B cell (primary cell): ENCODE measurements around the gene PDPK1. TPM values are rescaled to one million over a fixed set of nuclear protein-coding genes. Genes with fewer than 3 reads are reported as not detected.
"Not testable (repeated sequence)": the region's sequence is repeated elsewhere in the genome, so short reads cannot be mapped to it uniquely, and the experiment has no call there.

Experiments used
- ATAC-seq: fragments of 200-7000 bp; cut with Tn5 transposase; one replicate; pipeline ENCODE4 v1.10.0; 2021; ENCODE audit warnings: low read depth, mild to moderate bottlenecking, moderate number of reproducible peaks, moderate library complexity
- CTCF ChIA-PET: fragments of 350-600 bp; sonication (Branson Sonifier 250); formaldehyde crosslinking; loops from one replicate; lab custom pipeline; 2021; ENCODE audit warnings: antibody characterized with exemption, inconsistent platforms; lab: Charles Lee
- POLR2A ChIA-PET: fragments of 350-600 bp; sonication (Branson Sonifier 250); formaldehyde crosslinking; loops from one replicate; lab custom pipeline; 2021; ENCODE audit warnings: antibody characterized with exemption; lab: Charles Lee
- DNase-seq: peaks from one replicate; pipeline ENCODE4 v3.0.0; 2013
- H2AFZ ChIP-seq: 2 replicates; pipeline ENCODE4 v1.6.1; 2012; ENCODE audit warnings: mild to moderate bottlenecking, low read depth, low read length; ENCODE audit not compliant: insufficient read depth, poor library complexity, severe bottlenecking
- H3K27ac ChIP-seq, 2 donors: 1 replicate in 1 of 2; 2 replicates in 1 of 2; pipeline ENCODE4 v1.5.1; 2012 to 2013; ENCODE audit warnings: low read length in 2 of 2, mild to moderate bottlenecking in 2 of 2, moderate library complexity in 1 of 2
- H3K27me3 ChIP-seq, 4 experiments: fragments of 200-600 bp in 1 of 4; sonication (generic) in 1 of 4; replicated peaks in 1 of 4; 1 replicate in 2 of 4; 2 replicates in 2 of 4; pipeline versions ENCODE4 v1.6.1 to v1.7.0; 2013 to 2016; ENCODE audit warnings: low read length in 3 of 4, mild to moderate bottlenecking in 2 of 4, mixed read lengths in 1 of 4, moderate library complexity in 1 of 4; ENCODE audit not compliant: insufficient read depth in 4 of 4, control insufficient read depth in 3 of 4; ENCODE audit errors: control extremely low read depth in 1 of 4
- H3K36me3 ChIP-seq, 2 experiments: replicated peaks in 1 of 2; 1 replicate in 1 of 2; 2 replicates in 1 of 2; pipeline versions ENCODE4 v1.6.1 to v1.7.1; 2013; ENCODE audit warnings: low read length in 1 of 2; ENCODE audit not compliant: insufficient read depth in 2 of 2, control insufficient read depth in 1 of 2; ENCODE audit errors: control extremely low read depth in 1 of 2, extremely low read depth in 1 of 2
- H3K4me1 ChIP-seq, 2 donors: fragments of 200-600 bp in 1 of 2; sonication (generic) in 1 of 2; 1 replicate in 1 of 2; 2 replicates in 1 of 2; pipeline versions ENCODE4 v1.5.1 to v1.6.1; 2013 to 2017; ENCODE audit warnings: low read length in 2 of 2; ENCODE audit not compliant: control insufficient read depth in 2 of 2, insufficient read depth in 2 of 2
- H3K4me2 ChIP-seq: replicated peaks from 2 replicates; pipeline ENCODE3; 2012; ENCODE audit warnings: mild to moderate bottlenecking, low read depth, low read length; ENCODE audit not compliant: poor library complexity, severe bottlenecking
- H3K4me3 ChIP-seq, 5 experiments: fragments of 200-600 bp in 1 of 5; sonication (generic) in 1 of 5; 1 replicate in 3 of 5; 2 replicates in 2 of 5; pipeline versions ENCODE4 v1.5.1 to v1.7.0; 2011 to 2016; ENCODE audit warnings: low read length in 4 of 5, mild to moderate bottlenecking in 4 of 5, low read depth in 2 of 5, control low read depth in 1 of 5, moderate library complexity in 1 of 5; ENCODE audit not compliant: insufficient read depth in 1 of 5; ENCODE audit errors: control extremely low read depth in 1 of 5, extremely low read depth in 1 of 5
- H3K79me2 ChIP-seq: fragments of 200-600 bp; sonication (generic); one replicate; pipeline ENCODE4 v1.6.0; 2016; ENCODE audit warnings: low read length; ENCODE audit not compliant: control insufficient read depth, insufficient read depth
- H3K9ac ChIP-seq: fragments of 200-600 bp; sonication (generic); 2 replicates; pipeline ENCODE4 v1.6.1; 2017; ENCODE audit warnings: mild to moderate bottlenecking, low read length, moderate library complexity
- H3K9me3 ChIP-seq, 3 donors: one replicate each; pipeline versions ENCODE4 v1.6.1 to v1.7.1; 2013; ENCODE audit warnings: low read length in 2 of 3; ENCODE audit not compliant: control insufficient read depth in 2 of 3, insufficient read depth in 1 of 3; ENCODE audit errors: control extremely low read depth in 1 of 3
- H4K20me1 ChIP-seq: 2 replicates; pipeline ENCODE4 v1.6.0; 2012; ENCODE audit warnings: mild to moderate bottlenecking, low read length; ENCODE audit not compliant: insufficient read depth, control insufficient read depth, poor library complexity, severe bottlenecking
- H3K27ac Mint-ChIP-seq: one replicate; pipeline ENCODE4 v1.8.0; 2021; ENCODE audit warnings: mixed read lengths
- H3K27me3 Mint-ChIP-seq: one replicate; pipeline ENCODE4 v1.8.0; 2021; ENCODE audit warnings: mixed read lengths
- H3K4me1 Mint-ChIP-seq: one replicate; pipeline ENCODE4 v1.8.0; 2021; ENCODE audit warnings: mixed read lengths
- H3K4me3 Mint-ChIP-seq: one replicate; pipeline ENCODE4 v1.8.0; 2021; ENCODE audit warnings: mixed read lengths
- H3K9me3 Mint-ChIP-seq: one replicate; pipeline ENCODE4 v1.8.0; 2022; ENCODE audit warnings: mixed read lengths; ENCODE audit not compliant: insufficient read depth
- WGBS: methylation state at CpG from one replicate; pipeline ENCODE4 v1.1.5; 2013; ENCODE audit warnings: missing lambda C conversion rate; ENCODE audit not compliant: insufficient coverage; 5-methylcytosine and 5-hydroxymethylcytosine counted together
- intact Hi-C: fragments of 100-400 bp; cut with micrococcal nuclease; formaldehyde crosslinking; loops from one replicate; pipeline ENCODE4 v1.10.0; 2022
- polyA plus RNA-seq: library from polyadenylated mRNA; depleted of rRNA; stranded (reverse); fragments of >200 nt; gene quantifications from 2 replicates; pipeline ENCODE4 v1.2.3, GENCODE V29; 2012
- total RNA-seq, 2 donors: library from RNA; stranded (reverse); fragments of 120-200 nt in 1 of 2; gene quantifications; 1 replicate in 1 of 2; 2 replicates in 1 of 2; pipeline versions ENCODE4 v1.2.3 to v1.2.4, GENCODE V29; 2013 to 2022

Gene PDPK1
- total and polyA plus RNA-seq, 2 donors (not counting 1 experiment from before 2014, with no cell fraction given) = 32.5 to 84.1 TPM

GRCh38 chr16:2543771-2544170, 6.0 kb downstream of the PDPK1 start:
- H3K4me2 ChIP-seq, H3K9ac ChIP-seq, DNase-seq, H3K4me3 ChIP-seq, H3K27me3 Mint-ChIP-seq, CTCF ChIA-PET, H3K9me3 Mint-ChIP-seq, H3K36me3 ChIP-seq, H3K9me3 ChIP-seq, H3K4me3 Mint-ChIP-seq, H3K27me3 ChIP-seq, H2AFZ ChIP-seq, H3K27ac ChIP-seq, ATAC-seq, intact Hi-C loops: not testable (repeated sequence)
- peaks cover 27 to 28% of the 10 kb centered on the region in 2 donors for H3K4me1 ChIP-seq
- no CpG with 5 or more reads among the region's 14 CpGs for WGBS
- Mint-ChIP-seq H3K27ac (peak overlapping the region; percentile 50), H3K4me1 (peaks cover 32% of the 10 kb centered on the region)
- POLR2A ChIA-PET = interaction anchor here (0.7 kb wide), 1 partner anchor 580 kb away, joined by 4 read pairs; no protein-coding TSS in a partner anchor
- H4K20me1 ChIP-seq = peaks cover 57% of the 10 kb centered on the region
- peaks cover 52% of the 10 kb centered on the region for H3K79me2 ChIP-seq

- H3K9me3 Mint-ChIP-seq, H3K27me3 Mint-ChIP-seq, H3K27me3 ChIP-seq, H3K36me3 ChIP-seq, POLR2A ChIA-PET, H3K4me1 Mint-ChIP-seq, H3K9me3 ChIP-seq, H3K4me2 ChIP-seq, H3K4me1 ChIP-seq, H3K4me3 ChIP-seq, H3K4me3 Mint-ChIP-seq, H2AFZ ChIP-seq, CTCF ChIA-PET, ATAC-seq, DNase-seq, H3K27ac Mint-ChIP-seq, intact Hi-C loops, H3K27ac ChIP-seq, H3K9ac ChIP-seq: not testable (repeated sequence)
- WGBS = no CpG with 5 or more reads among the region's 14 CpGs
- peaks cover 20% of the 10 kb centered on the region for H4K20me1 ChIP-seq
- H3K79me2 ChIP-seq = peaks cover 21% of the 10 kb centered on the region
Observed at GRCh38 chr16:2550283-2550878, 12.6 kb downstream of the PDPK1 start.

DNA sequence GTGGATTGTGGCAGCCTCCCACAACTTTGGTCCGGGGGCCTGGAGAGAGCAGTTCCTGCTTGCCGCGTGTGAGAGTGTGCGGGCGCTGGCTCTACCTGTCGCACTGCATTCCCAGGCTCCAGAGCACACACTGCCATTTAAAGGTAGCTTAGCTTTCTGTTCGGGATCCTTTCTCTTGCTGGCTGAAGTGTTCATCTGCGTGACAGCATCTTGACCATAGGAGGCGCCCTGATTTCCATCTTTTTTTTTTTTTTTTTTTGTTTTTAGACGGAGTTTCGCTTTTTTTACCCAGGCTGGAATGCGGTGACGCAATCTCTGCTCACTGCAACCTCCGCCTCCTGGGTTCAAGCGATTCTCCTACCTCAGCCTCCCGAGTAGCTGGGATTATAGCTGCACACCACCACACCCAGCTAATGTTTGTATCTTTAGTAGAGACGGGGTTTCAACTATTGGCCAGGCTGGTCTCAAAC, 13.6 kb downstream of the PDPK1 start:
- DNase-seq, intact Hi-C loops, H3K4me1 Mint-ChIP-seq, H2AFZ ChIP-seq, ATAC-seq, H3K4me3 Mint-ChIP-seq, H3K9me3 ChIP-seq, H3K36me3 ChIP-seq, H3K9me3 Mint-ChIP-seq, H3K4me3 ChIP-seq, H3K27me3 Mint-ChIP-seq, H3K27ac ChIP-seq, H3K27ac Mint-ChIP-seq, H3K27me3 ChIP-seq, H4K20me1 ChIP-seq, POLR2A ChIA-PET, H3K9ac ChIP-seq, H3K4me1 ChIP-seq, H3K4me2 ChIP-seq: not testable (repeated sequence)
- H3K79me2 ChIP-seq = peaks cover 10% of the 10 kb centered on the region
- 93% methylated on average over 3 of the region's 17 CpGs for WGBS
- CTCF ChIA-PET = interaction anchor here (0.7 kb wide), 1 partner anchor 525 kb away, joined by 3 read pairs; no protein-coding TSS in a partner anchor

DNA sequence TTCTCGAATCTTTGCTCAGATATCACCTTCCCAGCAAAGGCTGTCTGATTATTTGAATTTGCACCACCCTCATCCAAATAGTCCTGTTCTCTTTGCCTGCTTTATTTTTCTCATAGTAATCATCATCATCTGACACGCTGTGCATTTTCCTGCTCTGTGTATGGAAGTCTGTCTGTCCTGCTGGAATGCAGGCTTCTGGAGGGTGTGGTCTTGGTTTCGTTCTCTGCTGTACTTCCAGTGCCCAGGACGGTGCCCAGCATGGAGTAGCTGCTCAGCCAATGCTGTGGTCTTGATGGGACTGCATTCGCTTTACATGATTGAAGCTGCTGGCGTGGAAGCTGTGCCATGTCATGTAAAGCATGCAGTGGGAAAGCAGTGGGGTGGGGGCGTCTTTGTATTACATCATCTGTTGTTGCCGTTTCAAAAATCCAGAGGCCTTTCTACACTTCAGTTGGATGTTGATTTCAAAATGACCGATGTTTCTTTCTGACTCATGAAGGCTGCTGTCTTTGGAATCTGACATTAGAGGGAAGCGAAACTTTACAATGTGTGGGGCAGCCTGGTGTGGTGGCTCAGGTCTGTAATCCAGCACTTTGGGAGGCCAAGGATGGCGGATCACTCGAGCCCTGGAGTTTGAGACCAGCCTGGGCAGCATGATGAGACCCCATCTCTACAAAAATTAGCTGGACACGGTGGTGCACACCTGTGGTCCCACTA, 17.0 kb downstream of the PDPK1 start:
- intact Hi-C loops, H2AFZ ChIP-seq, DNase-seq, H3K79me2 ChIP-seq, H3K4me1 ChIP-seq, ATAC-seq, H3K9me3 Mint-ChIP-seq, H3K27ac Mint-ChIP-seq, H3K4me2 ChIP-seq, H3K4me1 Mint-ChIP-seq, POLR2A ChIA-PET, H3K27me3 ChIP-seq, H3K9ac ChIP-seq, H3K4me3 ChIP-seq, CTCF ChIA-PET, H4K20me1 ChIP-seq, H3K4me3 Mint-ChIP-seq, H3K27ac ChIP-seq, H3K36me3 ChIP-seq, H3K27me3 Mint-ChIP-seq, H3K9me3 ChIP-seq: not testable (repeated sequence)
- no CpG with 5 or more reads among the region's 13 CpGs for WGBS
